Keratinocyte (primary cell): ENCODE data around the gene CUTA. TPM values are rescaled to one million over a fixed set of nuclear protein-coding genes. Genes with fewer than 3 reads are reported as not detected.

Source experiments
- DNase-seq: peaks from one replicate; pipeline ENCODE4 v3.0.0-alpha.2; 2011; ENCODE audit warnings: low read depth, missing footprints, low spot score
- FAIRE-seq: peaks from 2 replicates; lab custom pipeline; 2011; peaks lifted over from hg19 to GRCh38; lab: Jason Lieb, UNC
- H2AFZ ChIP-seq: 2 replicates; pipeline ENCODE4 v1.6.0; 2012; ENCODE audit warnings: low read length, control low read depth, inconsistent platforms; ENCODE audit not compliant: control insufficient read depth
- H3K27ac ChIP-seq: 2 replicates; pipeline ENCODE4 v1.5.1; 2011; ENCODE audit warnings: low read length; ENCODE audit not compliant: control insufficient read depth, insufficient read depth
- H3K27me3 ChIP-seq: 3 replicates; pipeline ENCODE4 v1.6.0; 2011; ENCODE audit warnings: low read length; ENCODE audit not compliant: control insufficient read depth, insufficient read depth; ENCODE audit errors: extremely low read depth
- H3K36me3 ChIP-seq, 2 experiments: 2 replicates in 1 of 2; 3 replicates in 1 of 2; pipeline ENCODE4 v1.5.1; 2011; ENCODE audit warnings: low read length in 2 of 2, mild to moderate bottlenecking in 1 of 2; ENCODE audit not compliant: control insufficient read depth in 2 of 2, insufficient read depth in 2 of 2; ENCODE audit errors: extremely low read depth in 1 of 2
- H3K4me1 ChIP-seq: 3 replicates; pipeline ENCODE4 v1.5.1; 2011; ENCODE audit warnings: low read length; ENCODE audit not compliant: control insufficient read depth, insufficient read depth; ENCODE audit errors: extremely low read depth
- H3K4me2 ChIP-seq: 3 replicates; pipeline ENCODE4 v1.6.0; 2011; ENCODE audit warnings: low read depth, low read length; ENCODE audit not compliant: control insufficient read depth, insufficient read depth; ENCODE audit errors: extremely low read depth
- H3K4me3 ChIP-seq, 3 experiments: fragments of 200-600 bp in 1 of 3; sonication (generic) in 1 of 3; 2 replicates in 2 of 3; 3 replicates in 1 of 3; pipeline ENCODE4 v1.5.1; 2011 to 2016; ENCODE audit warnings: low read length in 3 of 3, mild to moderate bottlenecking in 3 of 3, control low read depth in 2 of 3, inconsistent platforms in 1 of 3, low read depth in 1 of 3, mixed read lengths in 1 of 3, mixed run types in 1 of 3, moderate library complexity in 1 of 3; ENCODE audit not compliant: control insufficient read depth in 2 of 3, insufficient read depth in 2 of 3; ENCODE audit errors: extremely low read depth in 1 of 3
- H3K79me2 ChIP-seq: 2 replicates; pipeline ENCODE4 v1.6.0; 2012; ENCODE audit warnings: low read length; ENCODE audit not compliant: control insufficient read depth, insufficient read depth
- H3K9ac ChIP-seq: 3 replicates; pipeline ENCODE4 v1.6.0; 2011; ENCODE audit warnings: low read length; ENCODE audit not compliant: control insufficient read depth, insufficient read depth; ENCODE audit errors: extremely low read depth
- H3K9me1 ChIP-seq: 3 replicates; pipeline ENCODE4 v1.6.0; 2011; ENCODE audit warnings: low read length; ENCODE audit not compliant: control insufficient read depth, insufficient read depth; ENCODE audit errors: extremely low read depth
- H3K9me3 ChIP-seq: 2 replicates; pipeline ENCODE4 v1.5.1; 2012; ENCODE audit warnings: low read depth, low read length; ENCODE audit not compliant: control insufficient read depth
- H4K20me1 ChIP-seq: 3 replicates; pipeline ENCODE4 v1.6.0; 2011; ENCODE audit warnings: low read length; ENCODE audit not compliant: control insufficient read depth, insufficient read depth; ENCODE audit errors: extremely low read depth
- EZH2 ChIP-seq: IDR thresholded peaks from one replicate; pipeline ENCODE4 v1.6.1; 2012; ENCODE audit warnings: inconsistent platforms, mild to moderate bottlenecking, low read length, moderate library complexity
- dilution Hi-C: fragments of 300-500 bp; cut with MboI; formaldehyde crosslinking; loops from one replicate; pipeline ENCODE4 v1.7.0; 2020; ENCODE audit warnings: low sequenced_read_pairs; ENCODE audit not compliant: extremely low pct_ligation_motif_present
- polyA plus RNA-seq, 5 experiments: library from polyadenylated mRNA; depleted of rRNA in 3 of 5; stranded (reverse) in 3 of 5; stranded (forward) in 1 of 5; unstranded in 1 of 5; fragments of >200 nt; gene quantifications; 1 replicate in 1 of 5; 2 replicates in 3 of 5; 3 replicates in 1 of 5; pipeline versions ENCODE4 v1.2.1 to v1.2.3, GENCODE V29; 2011 to 2012; ENCODE audit warnings: missing spikeins in 2 of 5, low read depth in 1 of 5, low replicate concordance in 1 of 5
- TF ChIP-seq, protein P1 (sequence below), 3 experiments: IDR thresholded peaks in 1 of 3; conservative IDR thresholded peaks in 1 of 3; optimal IDR thresholded peaks in 1 of 3; 2 replicates in 2 of 3; 3 replicates in 1 of 3; pipeline versions ENCODE3 to v1.5.1; 2011; ENCODE audit warnings: low read length in 3 of 3, mild to moderate bottlenecking in 3 of 3, moderate library complexity in 2 of 3, control low read depth in 1 of 3, inconsistent platforms in 1 of 3; ENCODE audit not compliant: insufficient read depth in 2 of 3; ENCODE audit errors: extremely low read depth in 1 of 3

Gene CUTA
- polyA plus RNA-seq, 1 donor (not counting 4 experiments of a cell fraction or from before 2014, with no cell fraction given), result 178 TPM

DNA sequence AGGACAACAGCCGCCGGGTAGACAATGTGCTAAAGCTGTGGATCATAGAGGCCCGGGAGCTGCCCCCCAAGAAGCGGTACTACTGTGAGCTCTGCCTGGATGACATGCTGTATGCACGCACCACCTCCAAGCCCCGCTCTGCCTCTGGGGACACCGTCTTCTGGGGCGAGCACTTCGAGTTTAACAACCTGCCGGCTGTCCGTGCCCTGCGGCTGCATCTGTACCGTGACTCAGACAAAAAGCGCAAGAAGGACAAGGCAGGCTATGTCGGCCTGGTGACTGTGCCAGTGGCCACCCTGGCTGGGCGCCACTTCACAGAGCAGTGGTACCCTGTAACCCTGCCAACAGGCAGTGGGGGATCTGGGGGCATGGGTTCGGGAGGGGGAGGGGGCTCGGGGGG lies 19.8 kb upstream of the CUTA start:
- Histone ChIP-seq H3K4me1 (no peaks in the 10 kb centered on the region), H3K27me3 (no peaks in the 10 kb centered on the region), H3K9me3 (no peaks in the 10 kb centered on the region), H2AFZ (no peak overlapping the region), H3K9ac (no peak overlapping the region), H3K27ac (no peak overlapping the region), H3K36me3 (peaks cover 13 to 14% of the 10 kb centered on the region in 2 experiments), H3K79me2 (no peaks in the 10 kb centered on the region), H3K4me2 (no peak overlapping the region), H3K4me3 (no peak overlapping the region), H4K20me1 (no peaks in the 10 kb centered on the region), H3K9me1 (no peaks in the 10 kb centered on the region)
- DNase-seq, result no peak
- no peak for TF ChIP-seq EZH2
- TF ChIP-seq, protein P1, sequence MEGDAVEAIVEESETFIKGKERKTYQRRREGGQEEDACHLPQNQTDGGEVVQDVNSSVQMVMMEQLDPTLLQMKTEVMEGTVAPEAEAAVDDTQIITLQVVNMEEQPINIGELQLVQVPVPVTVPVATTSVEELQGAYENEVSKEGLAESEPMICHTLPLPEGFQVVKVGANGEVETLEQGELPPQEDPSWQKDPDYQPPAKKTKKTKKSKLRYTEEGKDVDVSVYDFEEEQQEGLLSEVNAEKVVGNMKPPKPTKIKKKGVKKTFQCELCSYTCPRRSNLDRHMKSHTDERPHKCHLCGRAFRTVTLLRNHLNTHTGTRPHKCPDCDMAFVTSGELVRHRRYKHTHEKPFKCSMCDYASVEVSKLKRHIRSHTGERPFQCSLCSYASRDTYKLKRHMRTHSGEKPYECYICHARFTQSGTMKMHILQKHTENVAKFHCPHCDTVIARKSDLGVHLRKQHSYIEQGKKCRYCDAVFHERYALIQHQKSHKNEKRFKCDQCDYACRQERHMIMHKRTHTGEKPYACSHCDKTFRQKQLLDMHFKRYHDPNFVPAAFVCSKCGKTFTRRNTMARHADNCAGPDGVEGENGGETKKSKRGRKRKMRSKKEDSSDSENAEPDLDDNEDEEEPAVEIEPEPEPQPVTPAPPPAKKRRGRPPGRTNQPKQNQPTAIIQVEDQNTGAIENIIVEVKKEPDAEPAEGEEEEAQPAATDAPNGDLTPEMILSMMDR (optimal IDR thresholded peaks at IDR 0.05 in 1 of 3, IDR thresholded peaks at IDR 0.05 in 1 of 3, conservative IDR thresholded peaks at IDR 0.05 in 1 of 3; ENCODE audit: extremely low read depth in 1 of 3, insufficient read depth in 2 of 3, low read length in 3 of 3), result no peak
- FAIRE-seq, result no peak
- dilution Hi-C loops, result no loop called here

DNA sequence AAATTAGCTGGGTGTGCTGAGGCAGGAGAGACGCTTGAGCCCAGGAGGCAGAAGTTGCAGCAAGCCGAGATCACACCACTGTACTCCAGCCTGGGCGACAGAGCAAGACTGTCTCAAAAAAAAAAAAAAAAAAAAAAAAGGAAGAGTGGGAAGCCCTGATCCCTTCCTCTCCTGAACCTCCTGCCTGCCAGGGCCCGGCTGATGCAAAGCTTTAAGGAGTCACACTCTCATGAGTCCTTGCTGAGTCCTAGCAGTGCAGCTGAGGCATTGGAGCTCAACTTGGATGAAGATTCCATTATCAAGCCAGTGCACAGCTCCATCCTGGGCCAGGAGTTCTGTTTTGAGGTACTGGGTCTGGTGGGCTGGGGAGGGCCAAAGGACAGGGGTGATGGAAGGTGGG lies 17.1 kb upstream of the CUTA start:
- H3K9me1 ChIP-seq, result no peaks in the 10 kb centered on the region
- peaks cover 14% of the 10 kb centered on the region for H3K4me1 ChIP-seq
- H3K36me3 ChIP-seq, result peaks cover 7 to 14% of the 10 kb centered on the region in 2 experiments
- TF ChIP-seq, protein P1 (optimal IDR thresholded peaks at IDR 0.05 in 1 of 3, IDR thresholded peaks at IDR 0.05 in 1 of 3, conservative IDR thresholded peaks at IDR 0.05 in 1 of 3; ENCODE audit: extremely low read depth in 1 of 3, insufficient read depth in 2 of 3, low read length in 3 of 3), result no peak
- TF ChIP-seq EZH2, result no peak
- H3K27ac ChIP-seq, result no peak overlapping the region
- H3K9ac ChIP-seq, result no peak overlapping the region
- no peak for DNase-seq
- no peaks in the 10 kb centered on the region for H3K9me3 ChIP-seq
- peaks cover 2% of the 10 kb centered on the region for H3K79me2 ChIP-seq
- no peak overlapping the region for H3K4me3 ChIP-seq
- no peak overlapping the region for H3K4me2 ChIP-seq
- no peaks in the 10 kb centered on the region for H3K27me3 ChIP-seq
- H4K20me1 ChIP-seq, result no peaks in the 10 kb centered on the region
- H2AFZ ChIP-seq, result no peak overlapping the region
- dilution Hi-C loops, result no loop called here
- no peak for FAIRE-seq
